H9 (cell line): ENCODE measurements around the gene KAT6B. TPM values are rescaled to one million over a fixed set of nuclear protein-coding genes. Genes with fewer than 3 reads are reported as not detected.
"Not testable (repeated sequence)": the region's sequence is repeated elsewhere in the genome, so short reads cannot be mapped to it uniquely, and the experiment has no call there.

Source experiments
- DNase-seq: peaks from one replicate; pipeline ENCODE4 v3.0.0-alpha.2; 2017
- H2AFZ ChIP-seq: one replicate; pipeline ENCODE4 v1.6.1; 2013; ENCODE audit warnings: mild to moderate bottlenecking, low read length, control low read depth, moderate library complexity
- H2AK5ac ChIP-seq: 2 replicates; pipeline ENCODE4 v1.6.1; 2013; ENCODE audit warnings: low read length, control low read depth, mixed read lengths; ENCODE audit not compliant: insufficient read length
- H2BK120ac ChIP-seq: one replicate; pipeline ENCODE4 v1.6.1; 2013; ENCODE audit warnings: low read depth, mild to moderate bottlenecking, low read length, control low read depth, inconsistent platforms; ENCODE audit not compliant: poor library complexity, severe bottlenecking
- H2BK12ac ChIP-seq: 2 replicates; pipeline ENCODE4 v1.6.1; 2013; ENCODE audit warnings: low read length, control low read depth, mixed read lengths, low read depth; ENCODE audit not compliant: insufficient read length
- H2BK15ac ChIP-seq: 2 replicates; pipeline ENCODE4 v1.6.1; 2013; ENCODE audit warnings: low read depth, low read length, control low read depth
- H2BK20ac ChIP-seq: one replicate; pipeline ENCODE4 v1.6.1; 2013; ENCODE audit warnings: low read depth, mild to moderate bottlenecking, low read length, control low read depth, inconsistent platforms; ENCODE audit not compliant: poor library complexity, severe bottlenecking
- H2BK5ac ChIP-seq: 2 replicates; pipeline ENCODE4 v1.6.1; 2013; ENCODE audit warnings: low read length, control low read depth, mixed read lengths; ENCODE audit not compliant: insufficient read length
- H3K14ac ChIP-seq: 2 replicates; pipeline ENCODE4 v1.6.1; 2013; ENCODE audit warnings: low read length, control low read depth; ENCODE audit not compliant: insufficient read depth
- H3K18ac ChIP-seq: 2 replicates; pipeline ENCODE4 v1.6.1; 2013; ENCODE audit warnings: low read depth, mild to moderate bottlenecking, mixed read lengths, low read length, control low read depth; ENCODE audit not compliant: insufficient read length
- H3K23ac ChIP-seq: 2 replicates; pipeline ENCODE4 v1.6.1; 2013; ENCODE audit warnings: low read length, control low read depth, mixed read lengths, low read depth; ENCODE audit not compliant: insufficient read length
- H3K23me2 ChIP-seq: 2 replicates; pipeline ENCODE4 v1.6.1; 2013; ENCODE audit warnings: low read depth, mild to moderate bottlenecking, mixed read lengths, low read length, control low read depth; ENCODE audit not compliant: insufficient read length, poor library complexity, severe bottlenecking
- H3K27ac ChIP-seq: 2 replicates; pipeline ENCODE4 v1.5.1; 2013; ENCODE audit warnings: low read length, control low read depth, mixed read lengths, low read depth; ENCODE audit not compliant: insufficient read length
- H3K27me3 ChIP-seq: 2 replicates; pipeline ENCODE4 v1.6.1; 2013; ENCODE audit warnings: low read length, control low read depth, inconsistent platforms; ENCODE audit not compliant: insufficient read depth
- H3K4ac ChIP-seq: 2 replicates; pipeline ENCODE4 v1.6.1; 2013; ENCODE audit warnings: low read depth, mild to moderate bottlenecking, control low read depth, inconsistent platforms, low read length, moderate library complexity
- H3K4me1 ChIP-seq: 2 replicates; pipeline ENCODE4 v1.6.1; 2013; ENCODE audit warnings: low read length, control low read depth, inconsistent platforms; ENCODE audit not compliant: insufficient read depth
- H3K4me2 ChIP-seq: 2 replicates; pipeline ENCODE4 v1.6.1; 2013; ENCODE audit warnings: low read length, control low read depth, mixed read lengths; ENCODE audit not compliant: insufficient read length, insufficient read depth
- H3K56ac ChIP-seq: 2 replicates; pipeline ENCODE4 v1.6.1; 2013; ENCODE audit warnings: low read depth, mild to moderate bottlenecking, mixed read lengths, low read length, control low read depth; ENCODE audit not compliant: insufficient read length
- H3K79me1 ChIP-seq: 2 replicates; pipeline ENCODE4 v1.6.1; 2013; ENCODE audit warnings: low read depth, mild to moderate bottlenecking, moderate library complexity, low read length, control low read depth, inconsistent platforms; ENCODE audit not compliant: insufficient read depth, poor library complexity, severe bottlenecking
- H3K79me2 ChIP-seq: 2 replicates; pipeline ENCODE4 v1.6.1; 2013; ENCODE audit warnings: low read length, control low read depth, inconsistent platforms; ENCODE audit not compliant: insufficient read depth
- H3K9ac ChIP-seq: 2 replicates; pipeline ENCODE4 v1.6.1; 2013; ENCODE audit warnings: low read length, control low read depth, mixed read lengths; ENCODE audit not compliant: insufficient read length; ENCODE audit errors: extremely low read depth
- H3K9me3 ChIP-seq: one replicate; pipeline ENCODE4 v1.6.1; 2013; ENCODE audit warnings: low read depth, low read length, inconsistent platforms; ENCODE audit not compliant: control insufficient read depth
- H3T11ph ChIP-seq: one replicate; pipeline ENCODE4 v1.6.1; 2013; ENCODE audit warnings: mild to moderate bottlenecking, low read length, control low read depth, inconsistent platforms
- H4K20me1 ChIP-seq: one replicate; pipeline ENCODE4 v1.6.1; 2013; ENCODE audit not compliant: control insufficient read depth, insufficient read length, insufficient read depth
- H4K5ac ChIP-seq: 2 replicates; pipeline ENCODE4 v1.6.1; 2013; ENCODE audit warnings: low read depth, mild to moderate bottlenecking, mixed read lengths, low read length, control low read depth; ENCODE audit not compliant: insufficient read length
- H4K8ac ChIP-seq: replicated peaks from 2 replicates; pipeline ENCODE4 v1.6.1; 2013; ENCODE audit warnings: low read length, control low read depth, mixed read lengths, low read depth; ENCODE audit not compliant: insufficient read length
- H4K91ac ChIP-seq: 2 replicates; pipeline ENCODE4 v1.6.1; 2013; ENCODE audit warnings: low read depth, mild to moderate bottlenecking, moderate library complexity, mixed read lengths, low read length, control low read depth; ENCODE audit not compliant: insufficient read length
- H3K27ac Mint-ChIP-seq, 3 experiments: 2 replicates in 2 of 3; 3 replicates in 1 of 3; pipeline ENCODE4 v1.8.0; 2020 to 2021; ENCODE audit warnings: mixed read lengths in 3 of 3, mild to moderate bottlenecking in 1 of 3, moderate library complexity in 1 of 3
- H3K27me3 Mint-ChIP-seq: 2 replicates; pipeline ENCODE4 v1.8.0; 2021; ENCODE audit warnings: low read depth, mild to moderate bottlenecking, moderate library complexity, mixed read lengths
- H3K36me3 Mint-ChIP-seq, 3 experiments: 2 replicates in 2 of 3; 3 replicates in 1 of 3; pipeline ENCODE4 v1.8.0; 2020 to 2021; ENCODE audit warnings: low read depth in 3 of 3, mixed read lengths in 3 of 3; ENCODE audit not compliant: insufficient read depth in 1 of 3
- H3K4me1 Mint-ChIP-seq, 2 experiments: 2 replicates each; pipeline ENCODE4 v1.8.0; 2020; ENCODE audit warnings: mixed read lengths in 2 of 2
- H3K4me3 Mint-ChIP-seq, 2 experiments: 2 replicates in 1 of 2; 3 replicates in 1 of 2; pipeline ENCODE4 v1.8.0; 2020 to 2021; ENCODE audit warnings: mild to moderate bottlenecking in 2 of 2, mixed read lengths in 2 of 2, moderate library complexity in 1 of 2
- H3K9me3 Mint-ChIP-seq, 2 experiments: 2 replicates in 1 of 2; 3 replicates in 1 of 2; pipeline ENCODE4 v1.8.0; 2020; ENCODE audit warnings: mild to moderate bottlenecking in 2 of 2, mixed read lengths in 2 of 2, moderate library complexity in 1 of 2
- CTCF ChIP-seq: fragments of 200-600 bp; sonication (generic); conservative IDR thresholded peaks from 3 replicates; pipeline ENCODE4 v1.8.0; 2021; ENCODE audit warnings: antibody characterized with exemption, mild to moderate bottlenecking
- WGBS: extraction: QIAGEN DNeasy Blood & Tissue Kit; methylation state at CpG from one replicate; pipeline ENCODE4 v1.1.7; 2013; ENCODE audit warnings: missing lambda C conversion rate, low lambda C conversion rate, mixed read lengths; ENCODE audit not compliant: insufficient read length; ENCODE audit errors: extremely low coverage; 5-methylcytosine and 5-hydroxymethylcytosine counted together
- total RNA-seq: library from RNA; stranded (reverse); gene quantifications from 2 replicates; pipeline ENCODE4 v1.2.1, GENCODE V29; 2021

KAT6B gene
- total RNA-seq, 1 experiment from 2014 or later: 34.2 TPM

- Histone ChIP-seq H4K20me1 (no peaks in the 10 kb centered on the region), H4K8ac (no peak overlapping the region), H3K79me2 (no peaks in the 10 kb centered on the region), H3K27me3 (no peaks in the 10 kb centered on the region), H4K91ac (no peak overlapping the region), H3K23ac (no peak overlapping the region), H2BK20ac (no peak overlapping the region), H2BK12ac (no peak overlapping the region), H3K23me2 (no peaks in the 10 kb centered on the region), H3K14ac (no peak overlapping the region), H4K5ac (no peak overlapping the region), H2AK5ac (no peak overlapping the region), H3K4me1 (no peaks in the 10 kb centered on the region), H3K56ac (no peak overlapping the region), H3K4ac (no peak overlapping the region), H2BK15ac (no peak overlapping the region), H2AFZ (no peak overlapping the region), H2BK5ac (no peak overlapping the region), H3K27ac (no peak overlapping the region), H3K9me3 (no peaks in the 10 kb centered on the region), H3K79me1 (no peaks in the 10 kb centered on the region), H3K4me2 (no peak overlapping the region), H3T11ph (no peak overlapping the region), H3K9ac (no peak overlapping the region), H3K18ac (no peak overlapping the region), H2BK120ac (no peak overlapping the region)
- DNase-seq: no peak
- H3K27me3 Mint-ChIP-seq: no peaks in the 10 kb centered on the region
- WGBS: no CpG with 5 or more reads among the region's 5 CpGs
- no peak for TF ChIP-seq CTCF
- H3K9me3 Mint-ChIP-seq: no peaks in the 10 kb centered on the region
- H3K36me3 Mint-ChIP-seq: no peaks in the 10 kb centered on the region
- H3K27ac Mint-ChIP-seq: no peak overlapping the region
- no peak overlapping the region for H3K4me3 Mint-ChIP-seq
- peaks cover 11 to 12% of the 10 kb centered on the region in 2 experiments; a peak in 3 of 4 replicates for H3K4me1 Mint-ChIP-seq
Observed at GRCh38 chr10:75051308-75051707, 224.9 kb downstream of the KAT6B start.

GRCh38 chr10:75055896-75056406 lies 229.6 kb downstream of the KAT6B start:
- H4K20me1 ChIP-seq, H3K18ac ChIP-seq, H3K27ac ChIP-seq, H3K9me3 ChIP-seq, H3K4me1 ChIP-seq, H3K4me2 ChIP-seq, H3T11ph ChIP-seq, H2BK15ac ChIP-seq, H3K9ac ChIP-seq, H3K23me2 ChIP-seq, H3K27me3 ChIP-seq, H2AK5ac ChIP-seq, H3K4me3 Mint-ChIP-seq, H3K79me2 ChIP-seq, H3K4ac ChIP-seq, H2BK5ac ChIP-seq, H2BK12ac ChIP-seq, H2BK120ac ChIP-seq, H3K14ac ChIP-seq, H4K91ac ChIP-seq, H3K27me3 Mint-ChIP-seq, H4K5ac ChIP-seq, H3K36me3 Mint-ChIP-seq, DNase-seq, H2BK20ac ChIP-seq, H3K4me1 Mint-ChIP-seq, H3K27ac Mint-ChIP-seq, H3K23ac ChIP-seq, H3K79me1 ChIP-seq, H3K56ac ChIP-seq, H3K9me3 Mint-ChIP-seq, H2AFZ ChIP-seq, H4K8ac ChIP-seq: not testable (repeated sequence)
- no CpG with 5 or more reads among the region's 2 CpGs for WGBS
